H1 (cell line): ENCODE data around the gene MGMT. TPM values are rescaled to one million over a fixed set of nuclear protein-coding genes. Genes with fewer than 3 reads are reported as not detected.

ENCODE experiments used
- ASH2L ChIP-seq: fragments of 200-600, 300-600 bp; sonication (generic); IDR thresholded peaks from one replicate; pipeline ENCODE4 v1.7.1; 2017; ENCODE audit warnings: low read length
- ATF2 ChIP-seq: IDR thresholded peaks from 2 replicates; pipeline ENCODE4 v1.6.1; 2012; ENCODE audit warnings: low read length, inconsistent platforms
- BRCA1 ChIP-seq: IDR thresholded peaks from 2 replicates; pipeline ENCODE4 v1.6.1; 2012; ENCODE audit warnings: low read depth, low read length, improper control_type of control experiment
- CTBP2 ChIP-seq: IDR thresholded peaks from 2 replicates; pipeline ENCODE4 v1.7.0; 2011; ENCODE audit warnings: borderline replicate concordance, mild to moderate bottlenecking, moderate library complexity, mixed read lengths, low read length; ENCODE audit not compliant: insufficient read depth, insufficient read length
- KDM4A ChIP-seq: IDR thresholded peaks from one replicate; pipeline ENCODE4 v1.7.1; 2012; ENCODE audit warnings: low read depth, mild to moderate bottlenecking, moderate library complexity, low read length, inconsistent platforms; ENCODE audit not compliant: severe bottlenecking
- RNF2 ChIP-seq: fragments of 200-900, 300-1000 bp; sonication (generic); IDR thresholded peaks from 2 replicates; pipeline ENCODE4 v1.7.1; 2016; ENCODE audit warnings: borderline replicate concordance, low read depth, mild to moderate bottlenecking, antibody characterized with exemption, low read length; ENCODE audit not compliant: poor library complexity, severe bottlenecking; ENCODE audit errors: missing control alignments
- polyA plus RNA-seq, 7 experiments: library from polyadenylated mRNA; depleted of rRNA in 3 of 7; stranded (reverse) in 5 of 7; unstranded in 2 of 7; fragments of >200 nt in 5 of 7; fragments of 200-250 nt in 2 of 7; gene quantifications; 1 replicate in 5 of 7; 2 replicates in 1 of 7; 4 replicates in 1 of 7; pipeline versions ENCODE4 v1.2.1 to v1.2.3, GENCODE V29; 2011 to 2013; ENCODE audit warnings: missing spikeins in 2 of 7, mixed read lengths in 2 of 7
- total RNA-seq: library from RNA; stranded (reverse); fragmentation: NEBNext Ultra II Directional; extraction: Animal tissue kit (Norgen Biotek cat#: 25700); gene quantifications from 2 replicates; pipeline ENCODE4 v1.2.1, GENCODE V29; 2021

MGMT gene
- total and polyA plus RNA-seq, 2 of the 8 experiments (the other 6 are each of a cell fraction or from before 2014, with no cell fraction given) = 9.9 to 10.7 TPM

GRCh38 chr10:129702605-129703004 lies 235.6 kb downstream of the MGMT start (continued):
- TF ChIP-seq ATF2 (no peak), ASH2L (no peak), BRCA1 (no peak), CTBP2 (no peak), RNF2 (no peak), KDM4A (no peak)
